Fibroblast of mammary gland (primary cell): ENCODE measurements around the gene ZRANB3.

Experiments
- DNase-seq: peaks from one replicate; pipeline ENCODE4 v3.0.0-alpha.2; 2010; ENCODE audit warnings: low read depth
- H3K4me3 ChIP-seq: 2 replicates; pipeline ENCODE4 v1.5.1; 2011; ENCODE audit warnings: low read depth, mild to moderate bottlenecking, low read length, moderate library complexity; ENCODE audit not compliant: control insufficient read depth
- CTCF ChIP-seq: conservative IDR thresholded peaks from 2 replicates; pipeline ENCODE4 v1.5.1; 2011; ENCODE audit warnings: low read depth, low read length, inconsistent platforms; ENCODE audit not compliant: control insufficient read depth, insufficient read depth

The ZRANB3 gene

GRCh38 chr2:135257383-135258090 is 273.5 kb downstream of the ZRANB3 start:
- no peak for TF ChIP-seq CTCF
- peak; percentile 94 for DNase-seq
- no peak overlapping the region for H3K4me3 ChIP-seq

GRCh38 chr2:135256531-135257260 is 274.3 kb downstream of the ZRANB3 start:
- peak; percentile 81 for DNase-seq
- H3K4me3 ChIP-seq: no peak overlapping the region

DNA sequence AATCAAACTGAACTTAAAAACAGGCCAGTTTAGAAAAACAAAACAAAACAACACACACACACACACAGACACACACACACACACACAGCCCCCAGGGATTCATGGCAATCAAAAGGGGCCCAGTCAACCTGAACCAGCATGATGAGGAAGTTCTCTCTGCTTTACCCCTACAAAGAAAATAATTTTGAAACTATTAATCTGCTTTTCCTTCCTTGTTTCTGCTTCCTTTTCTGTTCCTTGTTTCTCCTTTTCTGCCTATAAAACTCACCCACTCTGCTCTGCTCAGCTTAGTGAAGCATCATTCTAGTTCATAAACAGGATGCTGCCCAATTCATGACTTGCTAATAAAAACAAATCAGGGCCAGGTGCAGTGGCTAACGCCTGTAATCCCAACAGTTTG is 275.8 kb downstream of the ZRANB3 start:
- no peak overlapping the region for H3K4me3 ChIP-seq
- no peak for TF ChIP-seq CTCF
- peak; percentile 2 for DNase-seq

More at GRCh38 chr2:135256531-135257260, 274.3 kb downstream of the ZRANB3 start:
- no peak for TF ChIP-seq CTCF

- no peak for TF ChIP-seq CTCF
- no peak for DNase-seq
- no peak overlapping the region for H3K4me3 ChIP-seq
Measured at GRCh38 chr2:135252805-135253458, 278.1 kb downstream of the ZRANB3 start.

DNA sequence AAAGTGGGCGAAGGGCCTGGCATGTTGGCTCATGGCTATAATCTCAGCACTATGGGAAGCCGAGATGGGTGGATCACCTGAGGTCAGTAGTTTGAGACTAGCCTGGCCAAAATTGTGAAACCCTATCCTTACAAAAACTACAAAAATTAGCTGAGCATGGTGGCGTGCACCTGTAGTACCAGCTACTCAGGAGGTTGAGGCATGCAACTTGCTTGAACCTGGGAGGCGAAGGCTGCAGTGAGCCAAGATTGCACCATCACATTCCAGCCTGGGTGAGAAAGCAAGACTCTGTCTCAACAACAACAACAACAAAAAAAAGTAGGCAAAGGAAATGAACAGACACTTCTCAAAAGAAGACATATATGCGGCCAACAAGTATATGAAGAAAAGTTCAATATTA is 282.4 kb downstream of the ZRANB3 start:
- DNase-seq: no peak
- no peak for TF ChIP-seq CTCF
- no peak overlapping the region for H3K4me3 ChIP-seq

- H3K4me3 ChIP-seq: no peak overlapping the region
Measured at GRCh38 chr2:135246711-135247270, 284.2 kb downstream of the ZRANB3 start.

More at GRCh38 chr2:135246711-135247270, 284.2 kb downstream of the ZRANB3 start:
- no peak for DNase-seq
- TF ChIP-seq CTCF: no peak
